WTC11 (cell line): Measurements from ENCODE around the gene IFITM2. TPM values are rescaled to one million over a fixed set of nuclear protein-coding genes. Genes with fewer than 3 reads are reported as not detected.
"Not testable (repeated sequence)": the region's sequence is repeated elsewhere in the genome, so short reads cannot be mapped to it uniquely, and the experiment has no call there.

Experiments used
- ATAC-seq: fragments of 200-7000 bp; cut with Tn5 transposase; 2 replicates; pipeline ENCODE4 v1.10.0; 2021; ENCODE audit warnings: mild to moderate bottlenecking, moderate library complexity
- CTCF ChIA-PET: fragments of 300-600 bp; sonication (Branson Sonifier 250); formaldehyde crosslinking; loops from one replicate; lab custom pipeline; 2021; ENCODE audit warnings: antibody characterized with exemption; lab: Charles Lee
- POLR2A ChIA-PET: fragments of 350-600 bp; sonication (Branson Sonifier 250); formaldehyde crosslinking; loops from one replicate; lab custom pipeline; 2021; ENCODE audit warnings: antibody characterized with exemption; lab: Charles Lee
- DNase-seq: peaks from one replicate; pipeline ENCODE4 v3.0.0; 2021; ENCODE audit warnings: low spot score
- H3K27ac Mint-ChIP-seq: 2 replicates; pipeline ENCODE4 v1.8.0; 2021; ENCODE audit warnings: mixed read lengths
- H3K27me3 Mint-ChIP-seq: 2 replicates; pipeline ENCODE4 v1.8.0; 2021; ENCODE audit warnings: low read depth, mild to moderate bottlenecking, moderate library complexity, mixed read lengths
- H3K36me3 Mint-ChIP-seq: 2 replicates; pipeline ENCODE4 v1.8.0; 2021; ENCODE audit warnings: mixed read lengths
- H3K4me1 Mint-ChIP-seq: 2 replicates; pipeline ENCODE4 v1.8.0; 2022; ENCODE audit warnings: mixed read lengths
- H3K4me3 Mint-ChIP-seq: 2 replicates; pipeline ENCODE4 v1.8.0; 2021; ENCODE audit warnings: mild to moderate bottlenecking, moderate library complexity, mixed read lengths
- H3K9me3 Mint-ChIP-seq: 2 replicates; pipeline ENCODE4 v1.8.0; 2021; ENCODE audit warnings: mixed read lengths
- ATF6 ChIP-seq: sonication (generic); formaldehyde crosslinking; IDR thresholded peaks from 2 replicates; pipeline ENCODE4 v1.8.1; 2023; ENCODE audit warnings: mild to moderate bottlenecking, missing genetic modification reagents
- CBFB ChIP-seq: sonication (generic); formaldehyde crosslinking; IDR thresholded peaks from 2 replicates; pipeline ENCODE4 v1.8.1; 2022; ENCODE audit warnings: mild to moderate bottlenecking, low read depth, missing genetic modification reagents
- CREM ChIP-seq: sonication (generic); formaldehyde crosslinking; IDR thresholded peaks from 2 replicates; pipeline ENCODE4 v1.8.1; 2022; ENCODE audit warnings: mild to moderate bottlenecking, missing genetic modification reagents, moderate library complexity
- GRHL2 ChIP-seq: fragments of 250-450 bp; sonication (Bioruptor Pico); IDR thresholded peaks from 2 replicates; pipeline ENCODE4 v1.8.0; 2022; ENCODE audit warnings: mild to moderate bottlenecking, moderate library complexity; ENCODE audit not compliant: insufficient replicate concordance, severe bottlenecking
- HMGA2 ChIP-seq: fragments of 250-450 bp; sonication (Bioruptor Pico); IDR thresholded peaks from 2 replicates; pipeline ENCODE4 v1.4.0; 2021; ENCODE audit warnings: mild to moderate bottlenecking, moderate library complexity
- KAT7 ChIP-seq: sonication (generic); formaldehyde crosslinking; IDR thresholded peaks from 2 replicates; pipeline ENCODE4 v1.8.1; 2023; ENCODE audit warnings: missing genetic modification reagents, mild to moderate bottlenecking, borderline replicate concordance
- MYBL2 ChIP-seq: sonication (generic); formaldehyde crosslinking; IDR thresholded peaks from 2 replicates; pipeline ENCODE4 v1.8.1; 2023; ENCODE audit warnings: mild to moderate bottlenecking, moderate library complexity, missing genetic modification reagents
- SP1 ChIP-seq: sonication (generic); formaldehyde crosslinking; conservative IDR thresholded peaks from 2 replicates; pipeline ENCODE4 v1.8.1; 2022; ENCODE audit warnings: missing genetic modification reagents
- ZMAT4 ChIP-seq: fragments of 250-450 bp; sonication (Bioruptor Pico); IDR thresholded peaks from 2 replicates; pipeline ENCODE4 v1.9.0; 2021; ENCODE audit warnings: mild to moderate bottlenecking
- ZNF232 ChIP-seq: sonication (generic); formaldehyde crosslinking; IDR thresholded peaks from 2 replicates; pipeline ENCODE4 v1.8.0; 2022; ENCODE audit warnings: mild to moderate bottlenecking, missing genetic modification reagents
- total RNA-seq: library from RNA; stranded (reverse); gene quantifications from 3 replicates; pipeline ENCODE4 v1.2.3, GENCODE V29; 2021
- TF ChIP-seq, protein P1 (sequence below): sonication (generic); formaldehyde crosslinking; IDR thresholded peaks from 2 replicates; pipeline ENCODE4 v1.8.1; 2023; ENCODE audit warnings: mild to moderate bottlenecking, moderate library complexity, missing genetic modification reagents

IFITM2 gene
- total RNA-seq, 1 experiment from 2014 or later: 436 TPM

DNA sequence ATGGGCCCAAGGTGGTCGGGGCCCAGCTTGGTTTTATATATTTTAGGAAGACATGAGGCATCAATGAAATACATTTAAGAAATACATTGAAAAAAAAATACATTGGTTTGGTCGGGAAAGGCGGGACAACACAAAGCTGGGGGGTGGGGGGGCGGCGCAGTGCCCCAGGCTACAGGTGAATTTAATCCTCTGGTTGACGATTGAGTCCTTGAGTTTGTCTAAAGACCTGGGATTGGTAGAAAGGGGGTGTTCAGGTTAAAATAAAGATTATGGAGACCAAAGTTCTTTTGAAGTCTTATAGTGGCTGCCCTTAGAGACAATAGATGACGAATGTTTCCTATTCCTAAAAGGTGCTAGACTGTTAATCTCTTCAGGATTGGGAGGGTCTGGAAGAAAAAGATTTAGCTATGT lies 9.3 kb downstream of the IFITM2 start:
- Mint-ChIP-seq H3K4me3 (peak overlapping the region; percentile 75), H3K27me3 (no peaks in the 10 kb centered on the region), H3K9me3 (no peaks in the 10 kb centered on the region), H3K36me3 (peaks cover 11% of the 10 kb centered on the region), H3K4me1 (peaks cover 39% of the 10 kb centered on the region), H3K27ac (peak overlapping the region; percentile 96)
- TF ChIP-seq MYBL2 (CRISPR knock-in tag): no peak
- CTCF ChIA-PET: interaction anchor here (0.7 to 3.6 kb wide), 12 partner anchors 8 to 110 kb away, joined by 3 to 34 read pairs (median 6); partner anchors contain the start of genes BET1L, IFITM2 and RIC8A
- DNase-seq (no peak), ATAC-seq (no peak)
- POLR2A ChIA-PET: interaction anchor here (0.6 to 1.1 kb wide), 5 partner anchors 9 to 396 kb away, joined by 3 to 5 read pairs (median 3); partner anchors contain the start of gene IFITM2

GRCh38 chr11:317668-318404 lies 10.2 kb downstream of the IFITM2 start:
- TF ChIP-seq ZMAT4 (CRISPR knock-in tag): 0 out of 2 replicates have a peak, but pooled peaks have one; percentile 27
- H3K27ac Mint-ChIP-seq: peak overlapping the region; percentile 96
- H3K4me1 Mint-ChIP-seq: peaks cover 29% of the 10 kb centered on the region
- H3K27me3 Mint-ChIP-seq, ATAC-seq, H3K9me3 Mint-ChIP-seq: not testable (repeated sequence)
- peak overlapping the region; percentile 75 for H3K4me3 Mint-ChIP-seq
- peak; percentile 24 for DNase-seq
- POLR2A ChIA-PET: interaction anchor here (0.6 to 1.1 kb wide), 3 partner anchors 10 to 22 kb away, joined by 3 to 5 read pairs (median 3); partner anchors contain the start of gene IFITM2
- CTCF ChIA-PET: interaction anchor here (0.7 to 3.6 kb wide), 10 partner anchors 9 to 111 kb away, joined by 3 to 34 read pairs (median 7); partner anchors contain the start of genes BET1L, IFITM2 and RIC8A
- peaks cover 11% of the 10 kb centered on the region for H3K36me3 Mint-ChIP-seq

DNA sequence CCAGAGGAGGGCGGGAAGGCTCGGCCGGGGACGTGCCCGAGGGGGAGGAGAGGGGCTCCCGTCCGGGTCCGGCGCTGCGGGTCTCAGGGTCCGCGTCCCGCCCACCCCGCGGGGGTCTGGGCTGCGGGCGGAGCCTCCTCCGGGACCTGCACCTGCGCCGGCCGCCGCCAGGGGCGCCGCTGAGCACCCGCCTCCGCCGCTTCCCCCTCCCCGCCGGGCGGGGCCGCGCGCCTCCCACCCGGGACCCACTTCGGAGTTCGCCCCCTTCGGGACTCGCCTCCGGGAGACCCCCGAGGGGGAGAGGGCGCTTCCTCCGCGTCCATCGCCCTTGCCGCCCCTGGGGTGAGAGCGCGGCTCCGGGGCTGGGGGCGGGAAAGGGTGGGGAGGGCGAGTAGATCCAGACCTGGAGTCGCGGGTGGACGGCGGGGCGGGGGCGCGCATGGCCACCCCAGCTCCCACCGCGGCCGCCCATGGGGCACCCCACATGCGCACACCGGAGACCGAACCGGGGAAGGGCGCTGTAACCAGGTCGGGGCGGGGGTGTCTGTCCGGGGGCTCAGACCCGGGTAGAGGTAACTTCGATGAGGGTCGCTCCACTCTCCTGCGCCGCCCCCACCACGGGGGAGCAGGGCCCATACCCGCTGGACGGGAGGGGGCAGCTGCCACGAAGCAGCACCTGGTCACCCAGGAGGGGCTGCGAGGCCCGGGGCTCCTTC lies 10.9 kb downstream of the IFITM2 start:
- peaks cover 22% of the 10 kb centered on the region for H3K4me1 Mint-ChIP-seq
- not testable (repeated sequence) for H3K4me3 Mint-ChIP-seq, DNase-seq, H3K27me3 Mint-ChIP-seq, H3K9me3 Mint-ChIP-seq, H3K27ac Mint-ChIP-seq
- CTCF ChIA-PET: interaction anchor here (2.3 to 3.6 kb wide), 2 partner anchors 11 to 68 kb away, joined by 13 to 34 read pairs; partner anchors contain the start of gene IFITM2
- H3K36me3 Mint-ChIP-seq: peaks cover 11% of the 10 kb centered on the region
- POLR2A ChIA-PET: interaction anchor here (0.6 to 0.9 kb wide), 2 partner anchors 13 to 37 kb away, joined by 3 read pairs; no protein-coding TSS in a partner anchor
- ATAC-seq: peak; percentile 18

DNA sequence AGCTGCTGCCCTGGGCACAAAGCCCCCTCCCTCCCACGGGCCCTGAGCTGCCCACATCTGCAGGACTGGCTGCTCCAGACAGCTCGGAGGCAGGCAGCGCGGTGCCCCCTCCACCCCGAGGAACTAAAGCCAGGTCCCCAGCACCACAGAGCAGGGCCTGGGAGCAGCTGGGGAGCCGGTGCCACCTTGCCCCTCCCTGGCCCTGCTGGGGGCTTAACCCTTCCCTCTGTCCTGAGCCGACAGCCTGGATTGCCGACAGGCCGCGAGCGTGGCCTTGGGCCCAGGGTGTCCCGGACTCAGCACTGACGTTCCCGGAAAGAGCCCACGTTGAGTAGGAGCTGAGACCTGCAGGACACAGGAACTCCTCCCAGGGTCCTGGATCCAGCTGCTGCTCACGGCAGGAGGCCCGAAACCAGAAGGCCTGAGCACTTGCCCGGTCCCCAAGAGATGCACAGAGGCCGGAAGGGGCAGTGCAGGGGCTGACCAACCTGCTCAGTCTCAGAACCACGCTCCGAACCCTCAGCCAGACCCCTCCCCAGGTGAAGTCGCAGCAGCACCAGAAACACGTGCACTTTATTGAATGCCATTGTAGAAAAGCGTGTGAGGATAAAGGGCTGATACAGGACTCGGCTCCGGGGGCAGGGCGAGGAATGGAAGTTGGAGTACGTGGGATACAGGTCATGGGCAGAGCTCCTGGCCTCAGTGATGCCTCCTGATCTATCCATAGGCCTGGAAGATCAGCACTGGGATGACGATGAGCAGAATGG lies 11.7 kb downstream of the IFITM2 start:
- peak overlapping the region; percentile 95 for H3K4me3 Mint-ChIP-seq
- H3K27me3 Mint-ChIP-seq, DNase-seq, H3K9me3 Mint-ChIP-seq, H3K36me3 Mint-ChIP-seq: not testable (repeated sequence)
- H3K4me1 Mint-ChIP-seq: peaks cover 24% of the 10 kb centered on the region
- 0 out of 2 replicates have a peak, but pooled peaks have one; percentile 37 for TF ChIP-seq KAT7 (CRISPR knock-in tag)
- TF ChIP-seq SP1 (CRISPR knock-in tag): 0 out of 2 replicates have a peak, but pooled peaks have one; percentile 32
- H3K27ac Mint-ChIP-seq: peak overlapping the region; percentile 100
- CTCF ChIA-PET: interaction anchor here (0.6 to 1.3 kb wide), 2 partner anchors 13 to 21 kb away, joined by 3 to 7 read pairs; no protein-coding TSS in a partner anchor
- ATAC-seq: peak; percentile 20
- POLR2A ChIA-PET: interaction anchor here (0.6 to 1.3 kb wide), 4 partner anchors 10 to 36 kb away, joined by 3 to 4 read pairs (median 3); no protein-coding TSS in a partner anchor

DNA sequence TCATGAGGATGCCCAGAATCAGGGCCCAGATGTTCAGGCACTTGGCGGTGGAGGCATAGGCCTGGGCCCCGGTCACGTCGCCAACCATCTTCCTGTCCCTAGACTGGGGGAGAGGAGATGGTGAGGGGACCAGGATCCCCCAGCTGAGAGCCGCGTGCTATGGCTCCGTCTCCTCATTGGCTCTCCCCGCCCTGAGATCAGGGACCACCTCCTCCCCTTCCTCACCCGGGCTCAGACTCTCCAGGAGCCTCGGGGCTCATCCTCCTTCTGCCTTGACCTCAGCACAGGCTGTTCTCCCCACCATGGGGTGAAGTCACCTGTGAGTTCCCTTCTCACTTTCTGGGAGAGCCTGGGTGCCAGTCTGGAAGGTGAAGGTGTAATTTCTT lies 12.3 kb downstream of the IFITM2 start:
- POLR2A ChIA-PET: interaction anchor here (0.9 to 1.3 kb wide), 2 partner anchors 11 to 36 kb away, joined by 3 read pairs; no protein-coding TSS in a partner anchor
- H3K36me3 Mint-ChIP-seq, H3K9me3 Mint-ChIP-seq, H3K27me3 Mint-ChIP-seq, DNase-seq: not testable (repeated sequence)
- ATAC-seq: peak; percentile 6; the same call in 1 of the 2 replicates
- H3K4me1 Mint-ChIP-seq: peaks cover 30% of the 10 kb centered on the region
- peak overlapping the region; percentile 95 for H3K4me3 Mint-ChIP-seq
- peak overlapping the region; percentile 100 for H3K27ac Mint-ChIP-seq
- CTCF ChIA-PET: interaction anchor here (0.6 to 1.3 kb wide), 2 partner anchors 14 to 20 kb away, joined by 3 to 7 read pairs; no protein-coding TSS in a partner anchor

DNA sequence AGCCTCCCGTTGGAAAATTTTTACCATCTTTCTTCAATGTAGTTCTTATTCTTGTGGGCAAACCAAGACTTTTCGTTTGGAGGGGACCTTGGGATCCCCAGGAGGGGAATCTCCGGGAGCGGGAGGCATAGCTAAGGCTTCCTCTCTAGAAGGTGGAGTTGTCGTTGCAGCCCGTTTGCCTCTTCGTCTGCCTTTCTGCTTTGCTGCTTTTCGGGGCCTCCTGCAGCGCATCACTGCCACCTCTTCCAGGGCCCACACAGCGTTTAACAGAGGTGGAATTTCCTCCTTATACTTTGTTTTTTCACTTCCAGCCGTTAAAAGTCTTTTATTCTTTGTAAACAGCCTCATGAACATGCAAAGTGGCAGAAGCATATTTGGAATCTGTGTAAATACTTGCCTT lies 16.5 kb downstream of the IFITM2 start:
- H3K27ac Mint-ChIP-seq: peak overlapping the region; percentile 73; the same call in 1 of the 2 replicates
- ChIA-PET CTCF (interaction anchor here (0.7 kb wide), 1 partner anchor 73 kb away, joined by 3 read pairs; no protein-coding TSS in a partner anchor), POLR2A (no interaction called here)
- DNase-seq (no peak), ATAC-seq (no peak)
- H3K36me3 Mint-ChIP-seq: no peaks in the 10 kb centered on the region
- peaks cover 34% of the 10 kb centered on the region for H3K4me1 Mint-ChIP-seq
- peaks cover 2% of the 10 kb centered on the region for H3K9me3 Mint-ChIP-seq
- no peaks in the 10 kb centered on the region for H3K27me3 Mint-ChIP-seq
- no peak overlapping the region for H3K4me3 Mint-ChIP-seq
- TF ChIP-seq KAT7 (CRISPR knock-in tag) (no peak), ZNF232 (CRISPR knock-in tag) (no peak), CBFB (no peak), GRHL2 (CRISPR knock-in tag) (no peak), HMGA2 (CRISPR knock-in tag) (no peak), ATF6 (CRISPR knock-in tag) (no peak), CREM (CRISPR knock-in tag) (no peak)
- TF ChIP-seq, protein P1, sequence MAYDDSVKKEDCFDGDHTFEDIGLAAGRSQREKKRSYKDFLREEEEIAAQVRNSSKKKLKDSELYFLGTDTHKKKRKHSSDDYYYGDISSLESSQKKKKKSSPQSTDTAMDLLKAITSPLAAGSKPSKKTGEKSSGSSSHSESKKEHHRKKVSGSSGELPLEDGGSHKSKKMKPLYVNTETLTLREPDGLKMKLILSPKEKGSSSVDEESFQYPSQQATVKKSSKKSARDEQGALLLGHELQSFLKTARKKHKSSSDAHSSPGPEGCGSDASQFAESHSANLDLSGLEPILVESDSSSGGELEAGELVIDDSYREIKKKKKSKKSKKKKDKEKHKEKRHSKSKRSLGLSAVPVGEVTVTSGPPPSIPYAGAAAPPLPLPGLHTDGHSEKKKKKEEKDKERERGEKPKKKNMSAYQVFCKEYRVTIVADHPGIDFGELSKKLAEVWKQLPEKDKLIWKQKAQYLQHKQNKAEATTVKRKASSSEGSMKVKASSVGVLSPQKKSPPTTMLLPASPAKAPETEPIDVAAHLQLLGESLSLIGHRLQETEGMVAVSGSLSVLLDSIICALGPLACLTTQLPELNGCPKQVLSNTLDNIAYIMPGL (CRISPR knock-in tag): no peak
